HFFc6 (cell line): ENCODE data around the gene TYK2. TPM values are rescaled to one million over a fixed set of nuclear protein-coding genes. Genes with fewer than 3 reads are reported as not detected.
A peak's percentile ranks its signal among the peaks of the same experiment; 100 is the strongest.

Experiments used
- DNase-seq: peaks from one replicate; pipeline ENCODE4 v3.0.0-alpha.2; 2018
- H3K27ac Mint-ChIP-seq: 2 replicates; pipeline ENCODE4 v1.8.0; 2020; ENCODE audit warnings: mild to moderate bottlenecking, mixed read lengths
- H3K27me3 Mint-ChIP-seq: 2 replicates; pipeline ENCODE4 v1.8.0; 2021; ENCODE audit warnings: mild to moderate bottlenecking, moderate library complexity, mixed read lengths; ENCODE audit not compliant: insufficient read depth
- H3K36me3 Mint-ChIP-seq: 2 replicates; pipeline ENCODE4 v1.8.0; 2021; ENCODE audit warnings: low read depth, mixed read lengths
- H3K4me1 Mint-ChIP-seq: 2 replicates; pipeline ENCODE4 v1.8.0; 2020; ENCODE audit warnings: low read depth, mixed read lengths
- H3K4me3 Mint-ChIP-seq: 2 replicates; pipeline ENCODE4 v1.8.0; 2020; ENCODE audit warnings: mild to moderate bottlenecking, moderate library complexity, mixed read lengths
- H3K9me3 Mint-ChIP-seq: 2 replicates; pipeline ENCODE4 v1.8.0; 2020; ENCODE audit warnings: mild to moderate bottlenecking, mixed read lengths
- CTCF ChIP-seq: fragments of 200-600 bp; sonication (generic); IDR thresholded peaks from 2 replicates; pipeline ENCODE4 v1.5.0; 2021; ENCODE audit warnings: antibody characterized with exemption, mild to moderate bottlenecking
- total RNA-seq, 6 experiments: library from RNA; stranded (reverse); fragmentation: NEBNext Ultra II Directional; extraction: Animal tissue kit (Norgen Biotek cat#: 25700); gene quantifications; 2 replicates in 1 of 6; 3 replicates in 5 of 6; pipeline ENCODE4 v1.2.3, GENCODE V29; 2021

Gene TYK2
- total RNA-seq, 6 experiments from 2014 or later = 67.9 to 82.3 (median 78.5) TPM

DNA sequence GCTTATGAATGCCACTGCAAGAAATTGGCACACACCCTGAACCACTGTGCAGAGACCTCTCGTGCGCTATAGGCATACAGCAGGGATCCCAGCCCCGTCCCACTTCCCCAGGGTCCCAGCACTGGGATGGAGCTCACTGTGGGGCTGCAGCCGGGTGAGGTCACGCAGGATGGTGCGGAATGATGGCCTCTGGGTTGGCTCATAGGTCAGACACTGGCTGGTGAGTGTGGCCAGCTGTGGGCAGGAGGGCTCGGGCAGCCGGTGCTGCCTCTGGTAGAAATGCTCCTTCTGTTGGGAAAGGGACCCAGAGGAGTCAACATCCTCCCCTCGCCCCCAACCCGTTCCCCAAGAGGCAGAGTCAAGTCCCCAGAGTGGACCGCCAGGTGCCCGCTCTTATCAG is 23.9 kb downstream of the TYK2 start:
- no peak overlapping the region for H3K4me3 Mint-ChIP-seq
- H3K9me3 Mint-ChIP-seq = no peaks in the 10 kb centered on the region
- no peak overlapping the region for H3K27ac Mint-ChIP-seq
- TF ChIP-seq CTCF = no peak
- peaks cover 24% of the 10 kb centered on the region for H3K36me3 Mint-ChIP-seq
- no peaks in the 10 kb centered on the region for H3K4me1 Mint-ChIP-seq
- peaks cover 4% of the 10 kb centered on the region; the same call in 1 of the 2 replicates for H3K27me3 Mint-ChIP-seq
- DNase-seq = no peak

DNA sequence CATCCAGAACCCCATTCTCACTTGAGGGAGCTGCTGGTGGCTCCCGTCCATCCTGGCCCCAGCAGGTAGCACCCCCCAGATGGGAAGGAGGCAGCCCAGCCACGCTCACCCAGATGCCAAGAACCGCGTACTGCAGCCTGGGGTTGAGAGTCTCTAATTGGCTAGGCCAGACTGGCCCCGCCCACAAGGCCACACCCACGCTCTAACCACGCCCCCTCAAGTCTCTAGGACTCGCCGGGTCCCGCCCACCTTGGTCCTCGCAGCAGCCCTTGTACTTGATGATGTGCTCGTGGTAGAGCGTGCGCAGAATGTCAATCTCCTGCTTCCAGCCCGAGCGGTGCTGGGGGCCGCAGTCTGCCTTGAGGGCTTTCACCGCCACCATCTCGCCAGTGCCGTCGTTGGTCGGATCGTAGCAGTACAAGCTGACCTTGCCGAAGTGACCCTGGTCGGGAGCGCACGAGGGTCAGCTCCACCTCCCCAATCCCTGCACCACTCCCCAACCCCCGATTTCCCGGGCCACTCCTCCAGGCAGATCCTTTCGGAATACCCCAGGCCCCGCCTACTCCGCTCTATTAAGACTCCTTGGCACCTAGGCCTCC is 26.5 kb downstream of the TYK2 start:
- DNase-seq = no peak
- Mint-ChIP-seq H3K27ac (no peak overlapping the region), H3K36me3 (peaks cover 18% of the 10 kb centered on the region), H3K4me1 (no peaks in the 10 kb centered on the region), H3K4me3 (no peak overlapping the region), H3K9me3 (no peaks in the 10 kb centered on the region), H3K27me3 (no peaks in the 10 kb centered on the region)
- no peak for TF ChIP-seq CTCF

DNA sequence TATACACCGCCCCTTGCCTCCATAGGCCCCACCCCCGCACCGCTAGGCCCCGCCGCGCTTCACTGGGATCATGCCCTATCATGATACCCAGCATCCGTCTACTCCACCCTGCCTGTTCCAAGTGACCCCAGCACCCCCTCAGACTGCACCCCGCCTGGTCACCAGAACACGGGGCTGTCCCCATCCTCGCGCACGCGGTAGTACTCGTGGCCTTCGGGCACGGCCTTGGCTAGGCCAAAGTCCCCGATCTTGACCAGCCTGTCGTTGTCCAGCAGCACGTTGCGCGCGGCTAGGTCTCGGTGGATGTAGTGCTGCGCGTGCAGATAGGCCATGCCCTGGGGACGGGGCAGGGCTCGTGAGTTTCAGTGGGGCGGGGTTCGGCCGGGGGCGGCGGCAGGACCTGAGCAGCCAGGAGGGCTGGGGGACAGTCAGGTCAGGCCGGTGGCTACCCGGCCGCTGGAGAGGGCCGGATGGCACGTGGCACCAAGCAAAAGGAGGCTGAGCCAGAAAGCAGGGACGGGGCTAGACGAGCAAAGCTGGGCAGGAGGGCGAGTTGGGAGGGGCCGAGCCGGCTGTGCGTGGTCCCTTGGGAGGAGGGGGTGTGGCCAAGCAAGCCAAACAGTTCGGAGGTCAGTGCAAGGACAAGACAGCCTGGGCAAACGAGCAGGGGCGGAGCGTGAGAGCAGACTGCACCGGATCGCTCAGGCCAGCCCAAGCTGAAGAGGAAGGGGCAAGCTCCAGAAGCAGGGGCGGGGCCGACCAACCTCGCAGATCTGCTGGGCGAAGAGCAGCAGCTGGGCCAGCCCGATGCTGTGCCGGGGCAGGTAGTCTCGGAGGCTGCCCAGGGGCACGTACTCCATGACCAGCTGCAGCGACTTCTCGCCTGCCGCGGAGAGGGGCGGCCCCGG is 27.4 kb downstream of the TYK2 start:
- Mint-ChIP-seq H3K4me1 (no peaks in the 10 kb centered on the region), H3K27me3 (no peaks in the 10 kb centered on the region), H3K36me3 (peaks cover 18% of the 10 kb centered on the region), H3K27ac (no peak overlapping the region), H3K9me3 (no peaks in the 10 kb centered on the region), H3K4me3 (no peak overlapping the region)
- no peak for TF ChIP-seq CTCF
- no peak for DNase-seq

- no peak for TF ChIP-seq CTCF
- H3K36me3 Mint-ChIP-seq = no peaks in the 10 kb centered on the region
- peak; percentile 10 for DNase-seq
- no peaks in the 10 kb centered on the region for H3K9me3 Mint-ChIP-seq
- peak overlapping the region; percentile 72 for H3K27ac Mint-ChIP-seq
- peaks cover 4% of the 10 kb centered on the region; the same call in 1 of the 2 replicates for H3K27me3 Mint-ChIP-seq
- H3K4me1 Mint-ChIP-seq = peaks cover 27% of the 10 kb centered on the region
- peak overlapping the region; percentile 36; the same call in 1 of the 2 replicates for H3K4me3 Mint-ChIP-seq
Observed at GRCh38 chr19:10346509-10346908, 33.9 kb downstream of the TYK2 start.

DNA sequence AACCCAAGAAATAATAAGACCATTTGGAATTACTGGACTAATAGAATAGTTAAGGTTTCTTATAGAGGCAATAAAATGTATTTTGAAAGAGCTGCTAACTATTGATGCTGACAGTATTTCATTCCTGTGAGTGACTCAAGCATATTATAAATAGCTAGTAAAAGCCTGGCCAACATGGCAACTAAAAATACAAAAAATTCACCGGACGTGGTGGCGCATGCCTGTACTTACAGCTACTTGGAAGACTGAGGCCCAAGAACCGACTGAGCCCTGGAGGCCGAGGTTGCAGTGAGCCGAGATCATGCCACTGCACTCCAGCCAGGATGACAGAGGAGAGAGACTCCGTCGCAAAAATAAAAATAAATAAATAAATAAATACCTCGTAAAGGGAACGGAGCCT is 35.6 kb downstream of the TYK2 start:
- peak; percentile 86 for DNase-seq
- H3K36me3 Mint-ChIP-seq = no peaks in the 10 kb centered on the region
- H3K9me3 Mint-ChIP-seq = no peaks in the 10 kb centered on the region
- TF ChIP-seq CTCF = no peak
- peaks cover 4% of the 10 kb centered on the region; the same call in 1 of the 2 replicates for H3K27me3 Mint-ChIP-seq
- no peak overlapping the region for H3K4me3 Mint-ChIP-seq
- peaks cover 27% of the 10 kb centered on the region for H3K4me1 Mint-ChIP-seq
- peak overlapping the region; percentile 90 for H3K27ac Mint-ChIP-seq
